ENCODE measurements around the gene GRHL3.

GRHL3 gene

DNA sequence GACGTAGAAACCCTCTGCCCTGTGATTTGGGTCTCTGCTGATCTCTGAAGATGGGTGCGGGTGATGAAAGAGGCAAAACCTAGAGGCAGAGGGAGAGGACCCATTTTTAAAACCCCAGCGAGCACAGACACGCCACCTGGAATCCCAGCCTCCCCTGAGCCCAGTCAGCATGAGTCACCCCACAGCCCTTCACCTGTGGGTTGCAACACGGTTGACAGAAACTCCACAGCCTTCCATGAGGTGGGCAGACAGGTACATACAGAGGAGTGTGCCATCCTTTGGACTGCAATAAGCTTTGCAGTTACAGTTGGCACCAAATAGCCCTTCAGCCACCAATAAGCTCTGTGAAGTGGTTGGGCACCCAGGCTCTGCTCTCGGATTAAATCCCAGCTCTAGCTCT is 2.1 kb upstream of the GRHL3 start:
- no peaks in the 10 kb centered on the region for H3K36me3 ChIP-seq (ENCODE audit: control insufficient read depth in 1 of 2, insufficient read depth in 2 of 2, low read length in 2 of 2)
- peaks cover 19 to 27% of the 10 kb centered on the region in 2 donors for H3K4me1 ChIP-seq (ENCODE audit: control insufficient read depth in 1 of 2, insufficient read depth in 2 of 2, low read length in 2 of 2)
- H3K9ac ChIP-seq (ENCODE audit: low read depth in 1 of 2, low read length in 2 of 2): no peak overlapping the region
- H3K27me3 ChIP-seq (ENCODE audit: control insufficient read depth in 1 of 2, insufficient read depth in 2 of 2, low read length in 2 of 2): peaks cover 5 to 11% of the 10 kb centered on the region in 2 donors
- no peaks in the 10 kb centered on the region for H3K9me3 ChIP-seq (ENCODE audit: control insufficient read depth in 1 of 2, low read length in 2 of 2)
- H3K4me3 ChIP-seq (ENCODE audit: low read depth in 1 of 2, low read length in 2 of 2): no peak overlapping the region
- H3K27ac ChIP-seq (ENCODE audit: low read depth, low read length): no peak overlapping the region

DNA sequence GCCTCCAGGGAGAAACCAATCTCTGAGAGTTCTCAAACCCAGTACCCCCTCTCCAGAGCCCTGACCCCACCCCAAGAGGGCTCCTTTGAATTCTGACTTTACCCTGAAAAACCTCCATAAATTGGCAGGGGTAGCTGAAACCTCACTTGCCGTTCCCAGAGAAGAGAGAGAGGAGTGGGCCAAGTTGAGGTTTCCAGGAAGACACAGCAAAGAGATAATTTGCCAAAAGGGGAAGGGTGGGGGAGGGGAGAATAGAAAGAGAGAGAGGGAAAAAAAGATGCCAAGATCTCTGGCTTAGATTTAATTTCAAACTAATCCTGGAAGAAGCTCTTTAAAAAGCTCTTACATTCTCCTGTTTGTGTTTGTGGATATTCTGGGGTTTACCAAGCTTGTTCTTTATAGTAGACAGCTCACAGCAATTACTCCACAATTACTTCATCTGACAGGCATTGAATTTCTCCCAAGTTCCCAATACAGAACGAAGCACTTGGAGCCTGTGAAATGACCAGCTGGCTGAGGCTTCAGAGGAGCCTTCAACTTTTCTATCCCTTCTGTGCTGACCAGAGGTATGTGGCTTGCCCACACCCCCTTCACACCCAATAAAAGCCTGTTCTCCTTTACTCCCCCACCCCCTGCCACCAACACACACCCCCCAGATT is 1.1 kb upstream of the GRHL3 start:
- H3K9ac ChIP-seq (ENCODE audit: low read depth in 1 of 2, low read length in 2 of 2): no peak overlapping the region
- no peak overlapping the region for H3K27ac ChIP-seq (ENCODE audit: low read depth, low read length)
- peaks cover 5 to 11% of the 10 kb centered on the region in 2 donors for H3K27me3 ChIP-seq (ENCODE audit: control insufficient read depth in 1 of 2, insufficient read depth in 2 of 2, low read length in 2 of 2)

DNA sequence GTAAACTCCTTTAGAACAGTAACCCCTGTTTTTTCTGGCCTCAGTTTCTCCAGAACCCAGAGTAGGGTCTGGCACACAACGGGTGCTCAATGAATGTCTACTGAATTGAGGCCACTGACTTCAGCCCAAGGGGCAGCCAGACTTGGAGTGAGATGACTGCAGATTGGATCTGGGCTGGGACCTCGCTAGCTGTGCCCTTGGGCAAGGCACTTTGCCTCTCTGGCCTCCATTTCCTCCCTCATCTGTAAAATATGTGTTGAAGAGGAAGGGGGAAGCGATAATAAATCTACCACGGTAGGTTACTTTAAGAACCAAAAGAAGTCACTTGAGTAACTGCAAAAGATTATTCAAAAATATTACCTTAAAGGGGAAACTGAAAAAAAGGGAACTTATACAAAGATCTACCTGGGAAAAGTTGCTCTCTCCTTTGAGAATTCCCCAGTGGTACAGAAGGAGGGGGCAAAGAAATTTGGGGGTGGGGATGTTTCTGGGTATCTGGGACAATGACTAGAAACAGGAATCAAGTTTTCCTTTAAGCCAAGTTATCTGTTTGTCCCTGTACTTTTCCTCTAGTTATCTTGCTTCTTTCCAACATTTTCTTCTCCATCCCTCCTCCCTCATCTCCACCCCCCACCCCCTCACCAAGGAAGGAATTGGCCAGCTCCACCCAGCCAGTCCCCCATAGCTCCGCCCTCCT is 394 bp upstream of the GRHL3 start:
- no peaks in the 10 kb centered on the region for H3K9me3 ChIP-seq (ENCODE audit: control insufficient read depth in 1 of 2, low read length in 2 of 2)
- H3K36me3 ChIP-seq (ENCODE audit: control insufficient read depth in 1 of 2, insufficient read depth in 2 of 2, low read length in 2 of 2): no peaks in the 10 kb centered on the region
- peaks cover 23 to 27% of the 10 kb centered on the region in 2 donors for H3K4me1 ChIP-seq (ENCODE audit: control insufficient read depth in 1 of 2, insufficient read depth in 2 of 2, low read length in 2 of 2)
- H3K27me3 ChIP-seq (ENCODE audit: control insufficient read depth in 1 of 2, insufficient read depth in 2 of 2, low read length in 2 of 2): peaks cover 5 to 11% of the 10 kb centered on the region in 2 donors
- H3K9ac ChIP-seq (ENCODE audit: low read depth in 1 of 2, low read length in 2 of 2): peak overlapping the region in 1 of 2 donors; percentile 30
- H3K4me3 ChIP-seq (ENCODE audit: low read depth in 1 of 2, low read length in 2 of 2): peak overlapping the region; percentile 41 to 43
- no peak overlapping the region for H3K27ac ChIP-seq (ENCODE audit: low read depth, low read length)

More for the DNA sequence above, 1.1 kb upstream of the GRHL3 start:
- Histone ChIP-seq H3K4me1 (ENCODE audit: control insufficient read depth in 1 of 2, insufficient read depth in 2 of 2, low read length in 2 of 2) (peaks cover 23 to 27% of the 10 kb centered on the region in 2 donors), H3K4me3 (ENCODE audit: low read depth in 1 of 2, low read length in 2 of 2) (no peak overlapping the region), H3K9me3 (ENCODE audit: control insufficient read depth in 1 of 2, low read length in 2 of 2) (no peaks in the 10 kb centered on the region), H3K36me3 (ENCODE audit: control insufficient read depth in 1 of 2, insufficient read depth in 2 of 2, low read length in 2 of 2) (no peaks in the 10 kb centered on the region)

DNA sequence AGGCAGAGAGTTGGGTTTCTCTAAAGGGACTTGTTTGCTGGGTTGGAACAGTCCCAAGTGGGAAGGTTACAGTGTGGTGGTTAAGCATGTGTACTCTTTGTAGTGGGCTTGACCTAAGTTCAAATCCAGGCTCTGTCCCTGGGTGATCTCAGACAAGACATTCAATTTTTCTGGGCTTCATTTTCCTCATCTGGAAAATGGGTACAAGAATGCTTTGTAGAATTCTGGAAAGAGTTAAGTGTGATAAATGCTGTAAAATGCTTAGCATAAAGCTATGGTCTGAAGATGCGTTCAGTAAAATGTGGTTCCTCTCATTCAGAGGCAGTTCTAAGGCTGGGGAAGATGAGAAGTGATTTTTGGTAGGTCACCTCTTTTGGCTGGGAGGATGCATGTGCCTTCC is 805 bp downstream of the GRHL3 start:
- Histone ChIP-seq H3K36me3 (ENCODE audit: control insufficient read depth in 1 of 2, insufficient read depth in 2 of 2, low read length in 2 of 2) (no peaks in the 10 kb centered on the region), H3K27me3 (ENCODE audit: control insufficient read depth in 1 of 2, insufficient read depth in 2 of 2, low read length in 2 of 2) (peaks cover 5 to 11% of the 10 kb centered on the region in 2 donors), H3K9ac (ENCODE audit: low read depth in 1 of 2, low read length in 2 of 2) (peak overlapping the region in 1 of 2 donors; percentile 30), H3K9me3 (ENCODE audit: control insufficient read depth in 1 of 2, low read length in 2 of 2) (no peaks in the 10 kb centered on the region), H3K4me1 (ENCODE audit: control insufficient read depth in 1 of 2, insufficient read depth in 2 of 2, low read length in 2 of 2) (peaks cover 23 to 37% of the 10 kb centered on the region in 2 donors), H3K27ac (ENCODE audit: low read depth, low read length) (no peak overlapping the region), H3K4me3 (ENCODE audit: low read depth in 1 of 2, low read length in 2 of 2) (peak overlapping the region; percentile 41 to 43)

DNA sequence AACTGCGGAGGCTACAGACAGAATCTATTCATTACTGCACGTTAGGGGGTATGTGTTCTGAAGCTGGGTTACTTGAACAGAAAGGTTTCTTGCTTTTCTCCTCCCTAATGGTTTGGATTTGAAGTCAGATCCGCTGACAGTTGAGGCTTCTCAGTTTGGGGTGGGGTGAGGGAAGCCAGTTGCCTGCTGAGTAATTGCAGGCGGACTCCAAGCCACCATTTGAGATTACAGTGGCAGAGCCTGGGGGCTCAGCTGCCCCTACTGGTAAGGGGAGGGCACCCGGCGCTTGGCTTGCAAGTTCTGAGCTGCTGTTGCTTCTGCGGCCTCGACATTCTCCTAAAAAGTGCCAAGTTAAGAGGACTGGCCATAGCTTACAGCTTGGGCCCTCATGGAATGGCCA is 2.0 kb downstream of the GRHL3 start:
- Histone ChIP-seq H3K4me3 (ENCODE audit: low read depth in 1 of 2, low read length in 2 of 2) (peak overlapping the region; percentile 67 to 72), H3K36me3 (ENCODE audit: control insufficient read depth in 1 of 2, insufficient read depth in 2 of 2, low read length in 2 of 2) (no peaks in the 10 kb centered on the region), H3K27me3 (ENCODE audit: control insufficient read depth in 1 of 2, insufficient read depth in 2 of 2, low read length in 2 of 2) (peaks cover 5 to 11% of the 10 kb centered on the region in 2 donors), H3K9me3 (ENCODE audit: control insufficient read depth in 1 of 2, low read length in 2 of 2) (no peaks in the 10 kb centered on the region), H3K27ac (ENCODE audit: low read depth, low read length) (no peak overlapping the region), H3K4me1 (ENCODE audit: control insufficient read depth in 1 of 2, insufficient read depth in 2 of 2, low read length in 2 of 2) (peaks cover 23 to 37% of the 10 kb centered on the region in 2 donors), H3K9ac (ENCODE audit: low read depth in 1 of 2, low read length in 2 of 2) (peak overlapping the region; percentile 49 to 61)

DNA sequence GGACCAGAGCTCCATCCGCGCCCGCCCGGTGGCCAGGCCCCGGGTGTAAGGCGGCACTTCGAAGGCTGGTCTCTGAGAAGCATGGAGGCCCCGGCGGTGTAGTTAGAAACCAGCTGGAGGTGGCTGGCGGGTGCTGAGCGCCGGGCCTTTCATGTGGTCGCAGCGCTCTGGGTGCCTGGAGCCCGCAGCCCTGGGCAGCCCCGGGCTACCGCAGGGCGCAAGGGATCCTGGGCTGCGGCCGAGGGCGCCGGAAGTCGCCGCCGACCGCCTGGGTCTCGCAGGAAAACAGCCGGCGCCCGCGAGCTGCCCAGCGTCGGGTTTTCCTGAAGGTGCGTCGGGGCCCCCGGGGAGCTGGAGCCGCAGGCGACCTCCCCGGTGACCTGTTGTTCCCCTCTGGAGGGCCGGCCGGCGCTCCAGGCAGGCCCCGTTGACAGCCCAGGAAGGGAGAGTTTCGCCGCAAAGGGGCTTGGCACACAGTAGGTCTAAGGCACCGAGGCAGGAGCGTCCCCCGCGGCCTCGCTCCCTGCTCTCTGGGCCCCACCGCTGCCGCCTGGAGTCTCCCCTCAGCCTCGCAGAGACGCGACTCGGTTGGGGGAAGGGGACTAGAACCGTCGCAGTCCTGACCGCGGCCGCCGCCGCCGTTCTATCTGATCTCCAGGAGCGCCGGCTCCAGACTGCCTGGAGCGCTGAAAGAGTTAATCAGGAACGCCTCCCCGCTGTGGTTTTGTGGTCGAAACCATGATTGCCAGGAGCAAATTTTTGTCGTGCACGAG is 2.7 kb downstream of the GRHL3 start:
- peaks cover 23 to 37% of the 10 kb centered on the region in 2 donors for H3K4me1 ChIP-seq (ENCODE audit: control insufficient read depth in 1 of 2, insufficient read depth in 2 of 2, low read length in 2 of 2)
- H3K27ac ChIP-seq (ENCODE audit: low read depth, low read length): no peak overlapping the region
- H3K36me3 ChIP-seq (ENCODE audit: control insufficient read depth in 1 of 2, insufficient read depth in 2 of 2, low read length in 2 of 2): no peaks in the 10 kb centered on the region
- peak overlapping the region; percentile 59 to 61 for H3K9ac ChIP-seq (ENCODE audit: low read depth in 1 of 2, low read length in 2 of 2)
- no peaks in the 10 kb centered on the region for H3K9me3 ChIP-seq (ENCODE audit: control insufficient read depth in 1 of 2, low read length in 2 of 2)
- H3K27me3 ChIP-seq (ENCODE audit: control insufficient read depth in 1 of 2, insufficient read depth in 2 of 2, low read length in 2 of 2): peaks cover 5 to 11% of the 10 kb centered on the region in 2 donors
- H3K4me3 ChIP-seq (ENCODE audit: low read depth in 1 of 2, low read length in 2 of 2): peak overlapping the region; percentile 67 to 72

DNA sequence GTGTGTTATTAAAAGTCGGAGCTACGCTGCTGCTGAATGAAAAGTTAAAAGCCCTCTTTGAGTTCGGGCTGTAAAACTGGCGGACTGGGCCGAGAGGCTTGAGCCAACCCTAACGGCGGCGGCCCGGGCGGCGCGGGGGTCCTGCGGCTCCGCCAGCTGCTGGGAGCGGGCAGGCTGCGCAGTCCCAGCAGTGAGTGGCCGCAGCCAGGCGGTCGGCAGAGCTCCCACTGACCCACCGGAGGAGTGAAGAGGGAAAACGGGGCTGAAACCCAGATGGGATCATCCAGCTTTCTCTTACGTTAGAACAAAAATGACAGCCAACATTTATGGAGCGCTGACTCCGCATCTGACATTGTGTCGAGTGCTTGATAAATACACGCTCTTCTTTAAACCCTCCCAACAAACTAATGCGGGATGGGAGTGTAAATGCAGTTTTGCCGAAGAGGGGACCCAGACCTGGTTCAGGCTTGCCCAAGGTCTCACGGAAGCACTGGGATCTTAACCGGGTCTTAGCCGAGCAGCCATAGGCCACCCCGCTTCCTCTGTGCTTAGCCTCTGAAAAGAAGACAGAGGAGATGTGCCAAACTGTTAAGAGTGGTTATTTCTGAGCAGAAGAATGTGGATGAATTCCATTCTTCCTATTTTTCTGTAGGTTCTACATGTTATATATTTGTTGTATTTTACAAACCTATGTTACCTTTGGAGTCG is 3.5 kb downstream of the GRHL3 start:
- Histone ChIP-seq H3K36me3 (ENCODE audit: control insufficient read depth in 1 of 2, insufficient read depth in 2 of 2, low read length in 2 of 2) (no peaks in the 10 kb centered on the region), H3K27me3 (ENCODE audit: control insufficient read depth in 1 of 2, insufficient read depth in 2 of 2, low read length in 2 of 2) (peaks cover 5 to 11% of the 10 kb centered on the region in 2 donors), H3K4me3 (ENCODE audit: low read depth in 1 of 2, low read length in 2 of 2) (peak overlapping the region; percentile 67 to 72), H3K9me3 (ENCODE audit: control insufficient read depth in 1 of 2, low read length in 2 of 2) (no peaks in the 10 kb centered on the region), H3K27ac (ENCODE audit: low read depth, low read length) (no peak overlapping the region), H3K9ac (ENCODE audit: low read depth in 1 of 2, low read length in 2 of 2) (peak overlapping the region; percentile 59 to 61), H3K4me1 (ENCODE audit: control insufficient read depth in 1 of 2, insufficient read depth in 2 of 2, low read length in 2 of 2) (peaks cover 23 to 37% of the 10 kb centered on the region in 2 donors)

DNA sequence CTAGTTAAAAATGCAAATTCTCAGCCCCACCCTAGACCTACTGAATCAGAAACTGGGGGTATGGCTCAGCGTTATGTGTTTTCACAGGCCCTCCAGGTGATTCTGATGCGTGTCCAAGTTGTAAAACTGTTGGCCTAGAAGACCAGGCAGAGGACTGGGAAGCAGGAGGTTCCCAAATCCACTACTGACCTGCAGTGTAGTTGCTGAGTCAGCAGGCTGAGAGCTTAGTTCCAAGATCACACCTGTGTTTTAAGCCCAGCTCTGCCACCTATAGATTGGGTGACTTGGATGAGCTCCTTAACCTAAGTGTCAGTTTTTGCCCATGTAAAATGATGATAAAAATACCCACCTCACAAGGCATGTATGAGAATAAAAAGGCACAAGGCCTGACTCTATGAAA is 4.1 kb downstream of the GRHL3 start:
- no peak overlapping the region for H3K4me3 ChIP-seq (ENCODE audit: low read depth in 1 of 2, low read length in 2 of 2)
- no peak overlapping the region for H3K9ac ChIP-seq (ENCODE audit: low read depth in 1 of 2, low read length in 2 of 2)
- H3K9me3 ChIP-seq (ENCODE audit: control insufficient read depth in 1 of 2, low read length in 2 of 2): no peaks in the 10 kb centered on the region
- H3K4me1 ChIP-seq (ENCODE audit: control insufficient read depth in 1 of 2, insufficient read depth in 2 of 2, low read length in 2 of 2): peaks cover 23 to 33% of the 10 kb centered on the region in 2 donors
- peaks cover 5 to 11% of the 10 kb centered on the region in 2 donors for H3K27me3 ChIP-seq (ENCODE audit: control insufficient read depth in 1 of 2, insufficient read depth in 2 of 2, low read length in 2 of 2)
- no peak overlapping the region for H3K27ac ChIP-seq (ENCODE audit: low read depth, low read length)
- H3K36me3 ChIP-seq (ENCODE audit: control insufficient read depth in 1 of 2, insufficient read depth in 2 of 2, low read length in 2 of 2): no peaks in the 10 kb centered on the region

DNA sequence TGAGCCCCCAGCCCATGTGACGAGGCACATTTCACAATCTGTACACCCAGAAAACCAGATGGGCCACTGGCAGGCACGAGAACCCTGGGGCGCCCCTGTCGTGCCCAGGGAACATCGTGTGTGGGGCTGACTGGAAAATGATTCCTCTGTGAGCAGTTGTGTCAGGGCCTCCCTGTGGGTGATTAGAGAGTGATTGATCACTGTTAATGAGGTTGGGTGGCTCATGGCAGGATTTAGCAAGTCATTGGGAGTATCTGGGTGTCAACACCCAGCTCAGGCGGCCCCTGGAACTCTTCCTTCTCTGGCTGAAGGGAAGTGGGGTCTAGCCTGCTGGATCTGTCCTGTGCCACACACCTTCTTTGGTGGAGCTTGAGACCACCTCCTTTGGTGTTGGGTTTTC is 5.7 kb downstream of the GRHL3 start:
- Histone ChIP-seq H3K4me3 (ENCODE audit: low read depth in 1 of 2, low read length in 2 of 2) (no peak overlapping the region), H3K9me3 (ENCODE audit: control insufficient read depth in 1 of 2, low read length in 2 of 2) (no peaks in the 10 kb centered on the region), H3K4me1 (ENCODE audit: control insufficient read depth in 1 of 2, insufficient read depth in 2 of 2, low read length in 2 of 2) (peaks cover 11 to 24% of the 10 kb centered on the region in 2 donors), H3K27me3 (ENCODE audit: control insufficient read depth in 1 of 2, insufficient read depth in 2 of 2, low read length in 2 of 2) (peaks cover 4 to 5% of the 10 kb centered on the region in 2 donors), H3K27ac (ENCODE audit: low read depth, low read length) (no peak overlapping the region), H3K9ac (ENCODE audit: low read depth in 1 of 2, low read length in 2 of 2) (no peak overlapping the region), H3K36me3 (ENCODE audit: control insufficient read depth in 1 of 2, insufficient read depth in 2 of 2, low read length in 2 of 2) (no peaks in the 10 kb centered on the region)

Measured in duodenal mucosa (tissue), 2 donors.